OCI-M2 (cell line): ENCODE data around the gene RNF175.

Experiments
- DNase-seq: peaks from one replicate; lab custom pipeline; 2025; ENCODE audit not compliant: unreplicated experiment; lab: John Stamatoyannopoulos, UW

The RNF175 gene

DNA sequence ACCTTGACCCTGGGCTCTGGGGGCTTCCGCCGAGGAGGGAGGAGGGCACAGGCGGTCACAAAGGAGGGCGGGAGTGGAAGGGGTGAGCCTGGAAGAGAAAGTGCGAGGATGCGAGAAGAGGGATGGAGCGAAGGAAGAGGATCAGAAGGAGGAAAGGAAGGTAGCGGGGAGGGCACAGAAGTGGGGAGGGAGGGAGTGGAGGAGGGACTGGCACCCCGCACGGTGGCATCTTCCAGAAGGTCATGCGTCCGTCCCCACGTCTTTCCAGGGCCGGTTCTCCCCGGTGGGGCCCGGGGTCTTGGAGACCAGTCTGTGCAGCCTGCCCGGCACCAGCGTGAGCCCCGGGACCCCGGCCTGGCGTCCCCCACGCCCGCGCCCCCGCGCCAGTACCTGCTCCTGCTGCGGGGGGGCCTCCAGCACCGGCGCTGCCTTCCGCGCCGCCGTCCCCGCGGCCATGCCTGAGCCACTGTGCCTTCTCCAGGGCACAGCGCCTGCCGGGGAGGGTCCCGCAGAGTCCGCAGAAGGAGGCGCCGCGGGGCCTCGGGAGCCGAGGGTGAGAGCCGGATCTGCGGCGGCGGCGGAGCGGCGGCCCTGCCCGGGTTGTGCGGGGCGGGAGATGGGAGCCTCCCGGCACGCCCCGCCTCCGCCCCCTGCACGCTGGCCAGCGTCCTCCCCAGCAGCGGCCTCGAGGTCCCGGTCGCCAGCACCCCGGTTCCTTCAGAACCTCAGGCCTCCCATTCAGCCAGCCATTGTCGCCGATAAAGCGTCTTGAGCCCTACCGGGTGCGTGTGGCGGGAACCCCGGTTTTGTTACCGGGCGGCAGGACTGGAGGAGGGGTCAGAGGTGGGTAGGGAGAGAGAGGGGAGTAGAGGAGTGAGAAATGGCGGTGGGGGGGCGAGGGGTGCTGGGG, at the start of gene RNF175:
Gene RNF175, minus strand, starts transcription at position 618 of the 910 bp plus-strand sequence. Its CDS starts 162 bp downstream, at position 456.
- DNase-seq = no peak

DNA sequence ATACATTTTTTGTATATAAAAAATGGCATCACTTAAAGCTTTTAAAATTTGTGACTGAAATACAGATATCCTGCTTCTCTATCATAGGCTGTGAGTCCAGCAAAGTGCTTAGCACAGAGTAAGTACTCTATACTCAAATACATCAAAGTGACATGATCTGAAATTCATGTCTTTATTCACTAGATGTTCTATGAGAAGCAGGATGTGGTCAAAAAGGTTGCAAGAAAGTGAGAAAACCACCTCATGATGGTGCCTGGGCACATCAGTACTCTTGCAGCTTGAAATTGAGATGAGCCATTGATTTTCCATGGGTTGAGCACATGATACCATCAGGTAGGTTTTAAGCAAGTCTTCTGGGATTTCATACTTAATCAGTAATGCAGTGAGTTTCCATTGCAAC, 49.5 kb upstream of the RNF175 start:
- DNase-seq = no peak

DNA sequence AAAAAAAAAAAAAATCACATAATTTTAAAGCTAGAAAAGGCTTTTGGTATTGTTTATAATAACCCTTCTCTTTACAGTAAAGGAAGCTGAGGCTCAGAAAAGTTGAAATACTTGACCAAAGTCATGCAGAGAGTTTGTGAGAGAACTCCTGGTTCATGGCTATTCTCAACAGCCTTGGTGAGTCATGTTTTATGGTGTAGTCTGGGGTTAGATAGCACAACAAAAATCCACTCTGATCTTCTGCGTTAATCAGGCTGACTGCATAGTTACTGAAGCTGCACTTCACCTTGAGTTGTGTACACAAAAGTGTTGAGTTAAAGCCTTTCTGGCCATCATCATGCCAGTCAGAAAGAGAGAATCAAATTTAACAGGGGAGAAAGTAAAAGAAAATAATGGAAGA, 48.4 kb upstream of the RNF175 start:
- DNase-seq = no peak

DNA sequence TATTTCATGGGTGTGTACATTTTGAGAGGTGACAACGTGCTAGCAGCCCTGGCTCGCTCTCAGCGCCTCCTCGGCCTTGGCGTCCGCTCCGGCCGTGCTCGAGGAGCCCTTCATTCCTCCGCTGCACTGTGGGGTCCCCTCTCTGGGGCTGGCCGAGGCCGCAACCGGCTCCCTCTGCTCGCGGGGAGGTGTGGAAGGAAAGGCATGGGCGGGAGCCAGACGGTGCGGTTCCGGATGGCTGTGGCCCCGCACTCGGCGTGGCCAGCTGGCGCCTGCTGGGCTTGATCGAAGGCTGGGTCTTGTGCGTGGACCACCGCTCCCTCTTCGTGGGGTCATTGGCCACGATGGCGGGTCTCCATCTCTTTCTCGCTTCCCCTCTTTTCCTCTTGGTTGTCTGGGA, 46.2 kb upstream of the RNF175 start:
- DNase-seq = no peak

DNA sequence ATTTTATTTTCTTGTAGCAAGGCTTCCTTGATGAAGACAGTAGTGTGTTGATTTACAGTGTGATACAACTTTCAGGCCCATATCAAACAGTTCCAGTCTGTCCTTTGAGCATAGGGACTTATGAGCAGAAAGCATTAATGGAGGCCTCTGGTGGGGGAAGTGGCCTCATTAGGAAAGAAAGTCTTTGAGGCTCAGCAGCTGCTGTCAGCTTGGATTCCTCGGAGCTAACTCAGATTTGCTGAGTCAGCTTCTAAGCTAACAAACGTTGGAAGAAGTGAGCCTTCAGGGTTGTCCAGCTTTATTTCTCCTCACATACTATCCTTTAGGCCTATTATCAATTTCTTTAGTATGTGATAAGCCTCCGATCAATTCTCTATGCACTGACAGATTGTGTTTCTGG, 44.9 kb upstream of the RNF175 start:
- DNase-seq = no peak

DNA sequence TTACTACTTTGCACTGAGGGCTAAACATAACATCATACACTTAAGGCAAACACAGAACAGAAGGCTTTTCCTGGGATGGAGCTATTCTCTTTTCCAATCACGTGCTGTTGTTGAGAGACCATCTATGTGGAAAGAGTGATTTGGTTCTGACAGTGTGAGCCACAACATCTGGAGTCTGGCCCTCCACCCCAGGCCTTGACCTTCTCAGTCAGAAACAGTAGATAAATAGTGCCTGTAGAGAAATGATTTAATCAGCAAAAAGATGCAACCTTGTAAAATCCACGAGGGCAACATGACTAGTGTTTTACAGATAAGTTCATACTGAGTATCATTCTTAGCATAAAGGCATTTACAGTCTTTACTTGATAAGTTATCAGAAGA, 39.9 kb upstream of the RNF175 start:
- no peak for DNase-seq

DNA sequence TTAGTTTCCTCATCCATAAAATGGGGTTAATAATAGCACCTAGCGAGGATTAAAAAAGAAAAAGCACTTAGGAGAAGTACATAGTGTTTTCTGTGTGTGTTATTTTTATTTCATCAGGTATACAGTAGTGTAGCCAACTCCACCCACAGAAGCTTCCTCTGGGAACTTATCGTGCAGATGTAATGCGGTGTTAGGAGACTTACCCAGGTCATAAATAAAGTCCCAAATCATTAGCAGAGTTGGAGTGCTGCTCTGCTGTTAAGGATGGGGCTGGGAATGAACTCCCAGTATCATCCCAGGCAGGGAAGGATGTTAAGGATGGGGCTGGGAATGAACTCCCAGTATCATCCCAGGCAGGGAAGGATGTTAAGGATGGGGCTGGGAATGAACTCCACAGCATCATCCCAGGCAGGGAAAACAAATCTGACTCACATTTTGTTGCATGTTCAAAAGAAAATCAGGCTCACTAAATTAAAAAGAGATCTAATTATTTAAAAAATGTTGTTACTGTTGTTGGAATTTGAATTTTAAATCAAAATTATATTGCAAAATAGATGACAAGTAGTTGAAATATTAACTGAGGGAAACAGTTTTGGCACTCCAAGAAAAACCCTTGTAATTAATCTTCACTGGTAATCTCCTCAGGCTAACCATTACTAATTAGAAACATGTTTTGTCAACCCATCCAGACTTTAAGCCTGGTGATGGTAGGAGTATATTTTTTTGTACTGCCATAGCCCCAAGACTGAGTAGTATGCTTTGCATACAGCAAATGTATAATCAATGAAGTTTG, 39.3 kb upstream of the RNF175 start:
- no peak for DNase-seq

DNA sequence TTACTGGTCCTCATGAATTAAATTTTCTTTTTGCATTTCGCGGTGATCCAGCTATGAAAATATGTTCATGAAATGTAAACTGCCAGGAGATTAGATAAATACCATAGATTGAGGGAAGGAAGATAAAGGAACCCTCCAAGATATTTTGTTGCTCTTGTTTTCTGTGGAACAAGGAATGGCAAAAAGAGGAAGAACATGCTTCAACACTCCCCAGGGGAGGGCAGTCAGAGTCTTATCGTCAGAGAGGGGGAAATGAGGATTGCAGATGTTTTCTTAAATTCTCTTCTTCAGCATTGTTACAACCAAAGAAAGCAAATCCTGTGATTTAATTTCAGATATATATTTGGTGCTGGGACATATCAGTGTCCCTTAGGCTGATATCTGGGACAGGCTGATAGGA, 38.6 kb upstream of the RNF175 start:
- DNase-seq = no peak

DNA sequence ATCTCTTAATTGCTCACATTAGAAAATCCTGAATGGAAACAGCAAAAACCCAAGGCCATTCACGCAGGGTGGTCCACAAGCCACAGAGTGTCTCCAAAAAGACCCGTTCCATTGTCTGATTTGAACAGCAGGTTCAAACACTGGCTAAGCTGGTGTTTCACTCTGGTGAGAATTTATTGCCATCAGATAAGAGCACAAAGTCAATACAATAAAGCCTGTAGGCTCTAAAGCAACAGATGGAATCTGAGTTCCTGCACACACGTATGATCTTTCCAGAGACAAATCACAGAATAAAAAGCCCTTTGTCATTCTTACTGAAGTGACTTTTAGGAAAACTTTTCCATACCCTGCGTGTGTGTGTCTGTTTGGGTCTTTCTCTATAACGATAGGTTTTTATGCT, 34.2 kb upstream of the RNF175 start:
- no peak for DNase-seq

DNA sequence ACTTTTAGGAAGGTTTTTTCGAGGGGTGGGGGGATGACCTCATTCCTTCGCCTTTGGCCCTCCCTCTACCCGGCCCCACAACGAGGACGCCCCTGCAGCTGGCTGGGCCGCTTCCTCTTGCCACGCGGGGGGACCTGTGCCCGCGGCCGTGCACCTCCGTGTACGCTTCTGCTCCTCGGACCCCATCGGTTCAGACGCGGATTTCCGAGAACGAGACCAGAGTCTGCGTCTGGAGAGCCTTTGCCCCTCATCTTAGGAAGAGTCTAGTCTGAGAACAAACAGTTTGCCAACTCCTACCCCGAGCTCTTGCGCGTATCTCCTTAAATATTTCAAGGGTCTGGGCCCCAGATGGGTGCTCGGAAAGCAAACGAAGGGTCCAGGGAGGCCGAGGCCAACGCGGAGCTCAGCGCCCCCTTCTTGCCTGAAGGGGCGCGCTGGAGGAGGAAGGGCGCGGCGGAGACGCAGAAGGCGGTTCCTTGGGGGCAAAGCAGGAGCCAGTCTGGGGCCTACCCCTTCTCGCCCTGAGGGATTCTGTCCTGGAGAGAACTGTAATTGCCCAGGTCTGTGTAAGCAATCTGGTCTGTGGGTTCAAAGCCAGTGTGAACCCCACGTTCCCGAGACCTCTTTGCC, 32.9 kb upstream of the RNF175 start:
- DNase-seq = no peak

DNA sequence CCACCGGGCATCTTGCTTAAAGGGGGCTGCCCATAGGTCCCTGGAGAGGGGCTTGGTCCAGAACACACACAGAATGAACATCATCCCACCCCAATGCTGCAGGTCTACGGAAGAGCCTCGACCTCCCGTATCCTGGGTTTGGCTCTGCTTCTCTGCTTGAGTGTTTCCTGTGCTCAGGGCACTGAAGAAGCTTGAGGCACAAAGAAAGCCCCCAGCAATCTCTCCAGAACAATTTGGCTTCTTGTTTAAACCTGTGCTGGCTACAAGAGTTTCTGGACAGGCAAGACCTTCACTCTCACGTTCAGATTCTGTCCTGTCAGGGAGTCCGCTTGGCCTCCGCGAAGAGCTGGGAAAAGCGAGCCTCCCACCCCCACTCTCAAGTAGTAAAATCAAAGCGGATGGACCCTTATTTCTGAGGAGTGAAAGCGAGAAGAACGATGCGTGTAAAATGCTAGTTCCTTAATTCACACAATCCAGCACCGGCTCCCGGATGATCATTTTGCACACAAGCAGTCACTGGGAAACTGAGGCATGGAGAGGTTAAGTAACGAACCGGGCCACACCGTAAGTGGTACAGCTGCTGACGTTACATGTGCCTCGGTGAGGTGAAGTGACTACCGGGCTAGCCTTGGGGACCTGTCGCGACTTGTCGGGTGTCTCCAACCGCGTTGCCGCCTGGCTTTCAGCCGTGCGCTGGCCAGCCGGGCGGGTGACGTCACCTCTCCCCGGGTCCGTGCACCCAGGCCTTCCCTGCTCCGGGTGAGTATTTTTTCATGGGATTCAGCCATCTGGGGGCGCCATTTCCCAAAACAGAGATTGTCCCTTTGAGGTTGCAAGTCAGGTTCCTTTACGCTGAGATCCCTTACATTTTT, 32.2 kb upstream of the RNF175 start:
- DNase-seq = no peak

DNA sequence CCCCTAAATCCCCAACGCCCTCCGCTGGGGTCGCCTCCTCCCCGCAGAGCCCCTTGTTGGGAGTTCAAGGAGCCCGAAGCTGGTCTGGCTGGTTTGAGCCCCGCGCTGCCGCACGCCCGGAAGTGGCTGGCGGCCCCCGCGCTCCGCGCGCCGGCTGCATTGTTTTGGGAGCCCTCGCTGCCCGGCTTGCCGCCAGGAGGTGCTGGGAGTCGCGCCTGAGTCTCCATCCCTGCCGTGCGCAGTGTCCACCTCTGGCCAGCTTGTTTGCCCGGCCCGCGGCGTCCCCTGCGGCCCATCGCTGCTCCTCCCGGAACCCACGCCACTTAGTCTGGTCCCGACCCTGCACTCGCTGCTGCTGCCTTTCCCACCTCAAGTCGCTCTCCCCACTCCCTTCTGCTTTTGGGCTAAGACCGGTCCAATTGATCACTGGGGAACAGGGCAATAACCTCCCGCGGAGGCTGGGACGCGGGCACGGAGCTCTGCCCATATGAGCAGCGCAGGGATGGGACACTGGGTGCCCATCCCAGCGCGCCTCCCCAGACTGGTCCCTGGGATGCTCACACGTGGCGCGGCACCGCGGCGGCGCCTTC, 31.2 kb upstream of the RNF175 start:
- no peak for DNase-seq

DNA sequence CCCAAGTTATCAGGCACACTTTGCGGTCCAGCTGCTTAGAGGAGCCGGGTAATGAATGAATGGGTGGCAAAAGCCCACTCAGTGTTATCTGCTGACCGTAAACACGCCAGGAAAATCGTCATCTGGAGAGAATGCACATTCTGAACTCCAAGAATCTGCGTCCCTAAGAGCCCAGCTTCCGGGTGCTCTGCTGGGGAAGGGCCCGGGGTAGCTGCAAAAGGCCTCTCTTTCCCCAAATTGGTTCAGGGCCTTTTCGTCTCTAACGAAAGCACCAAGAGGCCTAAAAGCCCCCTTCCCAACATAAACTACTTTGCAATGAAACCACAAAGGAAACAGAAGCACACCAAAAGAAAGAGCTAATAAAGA, 30.7 kb upstream of the RNF175 start:
- DNase-seq = no peak

DNA sequence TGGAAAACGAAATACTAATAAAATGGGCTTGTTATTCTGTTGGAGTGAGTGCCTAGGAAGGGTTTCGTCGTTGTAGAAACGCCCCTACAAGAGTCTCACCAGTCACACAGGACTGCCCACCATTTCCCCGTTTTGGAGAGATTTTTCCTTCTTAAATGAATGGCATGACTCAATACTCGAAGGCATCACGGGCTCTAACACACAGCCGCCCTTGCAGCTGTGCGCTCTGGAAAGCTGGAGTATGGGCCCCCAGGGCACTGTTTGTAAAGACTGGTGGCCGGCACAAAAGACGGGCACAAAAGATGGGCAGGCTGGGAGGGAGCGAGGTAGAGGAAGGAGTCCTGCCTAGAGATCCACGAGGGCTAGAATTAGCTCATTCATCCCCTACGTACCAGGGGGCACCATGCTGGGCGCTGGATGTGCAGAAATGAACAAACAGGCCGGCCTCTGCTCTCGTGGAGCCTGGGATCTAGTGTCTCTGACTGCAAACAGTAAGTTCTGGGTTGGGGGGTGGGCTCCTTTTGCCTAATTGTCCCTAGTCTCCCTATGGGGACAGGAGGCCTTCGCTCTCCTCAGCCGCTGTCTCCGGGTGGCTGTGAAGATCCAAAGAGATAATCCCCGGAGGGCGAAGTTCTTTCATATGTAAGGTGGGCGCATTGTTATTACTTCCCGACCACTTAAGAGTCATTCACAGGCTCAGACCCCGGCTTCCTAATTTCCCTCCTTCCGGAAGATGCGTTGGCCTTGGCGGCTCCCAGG, 30.1 kb upstream of the RNF175 start:
- DNase-seq = no peak

DNA sequence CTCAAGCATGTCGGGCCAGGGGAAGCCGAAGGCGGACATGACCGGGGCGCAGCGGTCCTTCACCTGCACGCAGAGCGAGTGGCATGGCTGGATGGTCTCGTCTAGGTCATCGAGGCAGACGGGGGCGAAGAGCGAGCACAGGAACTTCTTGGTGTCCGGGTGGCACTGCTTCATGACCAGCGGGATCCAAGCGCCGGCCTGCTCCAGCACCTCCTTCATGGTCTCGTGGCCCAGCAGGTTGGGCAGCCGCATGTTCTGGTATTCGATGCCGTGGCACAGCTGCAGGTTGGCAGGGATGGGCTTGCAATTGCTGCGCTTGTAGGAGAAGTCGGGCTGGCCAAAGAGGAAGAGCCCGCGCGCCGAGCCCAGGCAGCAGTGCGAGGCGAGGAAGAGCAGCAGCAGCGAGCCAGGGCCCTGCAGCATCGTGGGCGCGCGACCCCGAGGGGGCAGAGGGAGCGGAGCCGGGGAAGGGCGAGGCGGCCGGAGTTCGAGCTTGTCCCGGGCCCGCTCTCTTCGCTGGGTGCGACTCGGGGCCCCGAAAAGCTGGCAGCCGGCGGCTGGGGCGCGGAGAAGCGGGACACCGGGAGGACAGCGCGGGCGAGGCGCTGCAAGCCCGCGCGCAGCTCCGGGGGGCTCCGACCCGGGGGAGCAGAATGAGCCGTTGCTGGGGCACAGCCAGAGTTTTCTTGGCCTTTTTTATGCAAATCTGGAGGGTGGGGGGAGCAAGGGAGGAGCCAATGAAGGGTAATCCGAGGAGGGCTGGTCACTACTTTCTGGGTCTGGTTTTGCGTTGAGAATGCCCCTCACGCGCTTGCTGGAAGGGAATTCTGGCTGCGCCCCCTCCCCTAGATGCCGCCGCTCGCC, 28.8 kb upstream of the RNF175 start, which contains the start of gene SFRP2:
Gene SFRP2, minus strand, starts transcription at position 671 of the 864 bp plus-strand sequence. Its CDS starts 248 bp downstream, at position 423.
- no peak for DNase-seq

DNA sequence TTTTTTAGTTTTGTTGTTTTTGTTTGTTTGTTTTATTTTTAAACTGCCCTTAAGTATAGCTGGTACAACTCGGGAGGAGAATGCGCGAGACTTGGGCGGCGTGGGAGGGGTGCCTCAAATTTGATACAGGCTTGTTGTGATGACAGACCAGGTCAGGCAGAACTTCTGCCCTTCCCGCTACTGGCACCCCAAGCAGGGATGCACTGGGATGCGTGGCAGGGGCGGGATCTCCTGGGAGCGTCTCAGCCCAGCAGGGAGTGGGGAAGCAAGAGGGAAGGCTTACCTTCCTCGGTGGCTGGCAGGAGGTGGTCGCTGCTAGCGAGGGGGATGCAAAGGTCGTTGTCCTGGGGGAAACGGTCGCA, 28.2 kb upstream of the RNF175 start:
- DNase-seq = no peak

DNA sequence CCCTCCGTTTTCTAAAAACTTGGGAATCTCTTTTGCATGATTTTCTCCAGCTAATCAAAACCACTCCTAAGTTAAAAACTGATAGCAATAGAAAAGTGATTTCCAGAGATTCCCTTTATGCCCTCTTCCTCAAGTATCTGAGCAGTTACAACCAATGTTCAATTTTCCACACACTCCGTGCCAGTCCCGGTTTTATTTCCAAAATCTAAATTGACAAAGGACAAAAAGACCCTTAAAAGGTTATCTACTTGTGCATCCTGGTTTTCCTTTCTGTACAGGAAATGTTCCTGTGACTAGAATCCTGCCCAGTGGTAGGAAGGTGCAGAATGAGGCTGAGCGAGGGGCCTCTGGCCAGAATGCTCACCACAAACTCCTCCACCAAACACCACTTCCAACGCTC, 27.8 kb upstream of the RNF175 start:
- no peak for DNase-seq

DNA sequence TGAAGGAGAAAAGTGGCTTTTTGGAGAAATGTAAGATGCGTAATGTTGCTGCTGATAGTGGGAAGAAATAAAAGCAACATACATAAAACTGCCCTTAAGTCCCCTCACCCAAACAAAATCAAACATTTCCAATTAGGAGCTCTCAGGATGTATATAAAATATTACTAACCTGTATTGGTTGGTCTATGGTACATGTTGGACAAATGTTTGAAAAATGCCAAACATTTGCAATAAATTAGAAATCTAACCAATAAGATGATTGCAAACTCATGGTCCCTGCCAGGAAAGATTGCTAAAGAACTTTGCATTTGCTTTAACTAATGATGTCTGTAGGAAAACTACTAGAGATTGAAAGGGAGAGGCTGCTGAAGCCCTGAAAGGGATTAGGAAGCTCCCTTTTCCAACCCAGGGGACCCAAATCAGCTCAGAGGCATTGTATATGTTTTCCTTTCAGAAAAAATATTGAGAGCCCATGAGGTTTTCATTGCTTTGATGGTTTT, 27.3 kb upstream of the RNF175 start:
- DNase-seq = no peak
